Measurements from ENCODE around the gene SCRT2.

- TF ChIP-seq CTCF (IDR thresholded peaks at IDR 0.05 in 8 of 11, conservative IDR thresholded peaks at IDR 0.05 in 3 of 11) = no peak
- TF ChIP-seq POLR2A (IDR thresholded peaks at IDR 0.05) = no peak
- TF ChIP-seq POLR2AphosphoS5 (IDR thresholded peaks at IDR 0.05) = no peak
Measured at GRCh38 chr20:623704-624103, 51.9 kb downstream of the SCRT2 start.

Data from spleen (tissue), 7 donors.